ENCODE measurements around the gene TAOK2.
A peak's percentile ranks its signal among the peaks of the same experiment; 100 is the strongest.

Gene TAOK2

GRCh38 chr16:30026449-30026848 lies 52.8 kb downstream of the TAOK2 start:
- no peak overlapping the region for H3K4me3 ChIP-seq (ENCODE audit: low read depth, low read length)
- TF ChIP-seq POLR2A (IDR thresholded peaks at IDR 0.05; ENCODE audit: extremely low read depth, insufficient read length) (no peak), MAX (IDR thresholded peaks at IDR 0.05; ENCODE audit: low read depth, low read length) (no peak), CTCF (IDR thresholded peaks at IDR 0.05; ENCODE audit: low read depth, low read length) (no peak), MYC (IDR thresholded peaks at IDR 0.05; ENCODE audit: low read depth, low read length) (no peak)
- DNase-seq (ENCODE audit: low read depth), result no peak

GRCh38 chr16:30027588-30028437 lies 54.1 kb downstream of the TAOK2 start:
- no peak overlapping the region for H3K4me3 ChIP-seq (ENCODE audit: low read depth, low read length)
- TF ChIP-seq MYC (IDR thresholded peaks at IDR 0.05; ENCODE audit: low read depth, low read length), result no peak
- no peak for TF ChIP-seq CTCF (IDR thresholded peaks at IDR 0.05; ENCODE audit: low read depth, low read length)
- no peak for DNase-seq (ENCODE audit: low read depth)

GRCh38 chr16:30028438-30029076 lies 54.9 kb downstream of the TAOK2 start:
- no peak for TF ChIP-seq CTCF (IDR thresholded peaks at IDR 0.05; ENCODE audit: low read depth, low read length)
- TF ChIP-seq MAX (IDR thresholded peaks at IDR 0.05; ENCODE audit: low read depth, low read length), result no peak
- TF ChIP-seq MYC (IDR thresholded peaks at IDR 0.05; ENCODE audit: low read depth, low read length), result no peak
- TF ChIP-seq POLR2A (IDR thresholded peaks at IDR 0.05; ENCODE audit: extremely low read depth, insufficient read length), result no peak
- peak; percentile 64 for DNase-seq (ENCODE audit: low read depth)
- H3K4me3 ChIP-seq (ENCODE audit: low read depth, low read length), result no peak overlapping the region

GRCh38 chr16:30030011-30030685 lies 56.5 kb downstream of the TAOK2 start:
- no peak for DNase-seq (ENCODE audit: low read depth)
- H3K4me3 ChIP-seq (ENCODE audit: low read depth, low read length), result no peak overlapping the region
- TF ChIP-seq MAX (IDR thresholded peaks at IDR 0.05; ENCODE audit: low read depth, low read length) (no peak), POLR2A (IDR thresholded peaks at IDR 0.05; ENCODE audit: extremely low read depth, insufficient read length) (no peak), CTCF (IDR thresholded peaks at IDR 0.05; ENCODE audit: low read depth, low read length) (no peak), MYC (IDR thresholded peaks at IDR 0.05; ENCODE audit: low read depth, low read length) (no peak)

GRCh38 chr16:30030841-30031413 lies 57.3 kb downstream of the TAOK2 start, which contains the start of gene TLCD3B:
TSS of gene TLCD3B (minus strand) at chr16:30031271. CDS start at chr16:30030527, 744 bp downstream.
- H3K4me3 ChIP-seq (ENCODE audit: low read depth, low read length), result no peak within 1 kb of the TSS
- no peak for TF ChIP-seq MYC (IDR thresholded peaks at IDR 0.05; ENCODE audit: low read depth, low read length)
- TF ChIP-seq CTCF (IDR thresholded peaks at IDR 0.05; ENCODE audit: low read depth, low read length), result no peak
- no peak for TF ChIP-seq MAX (IDR thresholded peaks at IDR 0.05; ENCODE audit: low read depth, low read length)
- TF ChIP-seq POLR2A (IDR thresholded peaks at IDR 0.05; ENCODE audit: extremely low read depth, insufficient read length), result no peak
- no peak for DNase-seq (ENCODE audit: low read depth)

All from NB4 (cell line).